SKM-1 treated with dmso at 0.1 percent for 144 hours (cell line): ENCODE data around the gene MED9.

Experiments used
- DNase-seq: peaks from one replicate; lab custom pipeline; 2025; ENCODE audit not compliant: unreplicated experiment; lab: John Stamatoyannopoulos, UW

Gene MED9

GRCh38 chr17:17514993-17515933, 38.5 kb downstream of the MED9 start:
- no peak for DNase-seq

DNA sequence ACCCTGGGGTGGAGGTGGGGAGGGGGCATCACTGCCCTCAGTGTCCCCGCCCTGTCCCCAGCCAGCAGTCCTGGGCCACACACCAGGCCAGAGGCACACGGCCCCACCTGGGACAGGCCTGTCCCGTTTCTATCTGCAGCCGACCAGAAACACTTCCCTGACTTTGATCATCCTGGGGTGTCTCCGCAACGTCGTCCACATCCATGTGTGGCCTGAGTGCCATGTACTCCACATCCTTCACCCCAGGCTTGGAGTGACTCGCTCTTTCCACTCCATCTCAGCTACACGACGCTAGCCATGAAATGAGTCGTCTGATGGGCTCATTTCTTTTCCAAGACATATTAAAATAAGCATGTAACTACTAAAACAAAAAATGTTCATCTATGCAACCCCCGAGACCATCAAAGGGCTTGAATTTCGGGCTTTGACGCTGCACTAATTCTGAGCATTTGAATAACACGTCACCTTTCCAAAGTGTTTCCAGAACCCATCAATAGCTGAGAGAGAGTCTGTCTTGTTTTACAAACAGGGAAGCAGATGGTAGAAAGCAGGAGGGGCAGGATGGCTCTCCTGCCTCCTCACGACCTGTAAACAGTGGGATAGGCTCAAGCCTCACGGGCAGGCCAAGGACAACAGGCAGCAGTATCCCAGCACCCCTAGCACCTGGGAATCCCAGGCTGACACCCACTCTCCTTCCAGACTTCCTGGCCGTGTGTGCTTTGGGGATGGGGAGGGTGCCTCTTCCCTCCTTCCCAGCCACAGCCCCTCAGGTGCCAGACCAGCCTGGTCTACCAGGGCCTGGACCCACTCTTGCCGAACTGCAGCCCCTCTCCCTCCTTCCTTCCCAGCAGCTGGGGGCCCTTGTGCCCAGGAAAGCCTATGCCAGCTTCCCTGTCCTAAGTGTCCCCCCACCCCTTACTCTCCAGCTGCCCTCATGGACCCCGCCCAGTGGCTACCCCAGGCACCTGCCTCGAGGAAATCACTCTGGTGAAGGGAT, 39.4 kb downstream of the MED9 start:
- DNase-seq, result no peak

- no peak for DNase-seq
These were observed 40.3 kb downstream of the MED9 start for GRCh38 chr17:17516941-17517720.

DNA sequence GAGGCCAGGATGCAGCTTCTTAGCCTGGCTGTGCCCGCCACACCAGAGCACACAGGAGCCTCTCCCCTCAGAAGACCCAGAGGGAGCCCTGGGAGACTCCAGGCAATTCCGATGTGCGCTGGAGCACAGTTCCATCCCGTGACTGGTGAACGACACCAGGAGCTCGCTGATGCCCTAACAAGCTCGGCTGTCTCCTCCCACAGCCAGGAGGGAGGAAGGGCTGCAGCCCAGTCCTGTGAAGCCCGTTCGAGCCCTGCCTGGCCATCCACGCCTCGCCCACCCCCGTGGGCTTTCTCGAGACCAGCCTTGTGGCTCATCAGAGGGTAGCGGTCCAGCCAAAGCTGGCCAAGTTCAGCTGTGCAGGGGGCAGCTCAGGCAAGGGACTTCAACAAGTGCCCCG, 41.2 kb downstream of the MED9 start:
- DNase-seq, result no peak

GRCh38 chr17:17518951-17519350, 42.2 kb downstream of the MED9 start:
- no peak for DNase-seq

DNA sequence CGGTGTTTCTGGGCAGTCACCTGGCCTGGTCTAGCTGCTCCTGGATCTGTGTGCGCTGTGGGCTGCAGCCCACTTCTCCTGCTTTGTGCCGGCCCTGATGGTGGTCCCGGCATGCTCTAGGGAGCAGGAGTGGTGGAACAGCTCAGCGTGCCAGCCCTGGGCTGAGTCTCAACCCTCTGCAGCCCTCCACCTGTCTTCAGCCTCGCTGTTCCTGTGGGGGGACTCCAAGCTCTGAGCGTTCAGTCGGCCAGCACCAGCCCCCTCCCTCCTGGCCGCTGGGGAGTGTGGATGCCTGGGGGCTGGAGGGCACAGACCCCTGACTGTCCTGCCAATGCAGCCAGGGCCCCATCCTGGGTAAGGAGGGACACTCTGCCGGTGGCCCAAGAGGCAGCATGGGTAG, 43.1 kb downstream of the MED9 start:
- no peak for DNase-seq

DNA sequence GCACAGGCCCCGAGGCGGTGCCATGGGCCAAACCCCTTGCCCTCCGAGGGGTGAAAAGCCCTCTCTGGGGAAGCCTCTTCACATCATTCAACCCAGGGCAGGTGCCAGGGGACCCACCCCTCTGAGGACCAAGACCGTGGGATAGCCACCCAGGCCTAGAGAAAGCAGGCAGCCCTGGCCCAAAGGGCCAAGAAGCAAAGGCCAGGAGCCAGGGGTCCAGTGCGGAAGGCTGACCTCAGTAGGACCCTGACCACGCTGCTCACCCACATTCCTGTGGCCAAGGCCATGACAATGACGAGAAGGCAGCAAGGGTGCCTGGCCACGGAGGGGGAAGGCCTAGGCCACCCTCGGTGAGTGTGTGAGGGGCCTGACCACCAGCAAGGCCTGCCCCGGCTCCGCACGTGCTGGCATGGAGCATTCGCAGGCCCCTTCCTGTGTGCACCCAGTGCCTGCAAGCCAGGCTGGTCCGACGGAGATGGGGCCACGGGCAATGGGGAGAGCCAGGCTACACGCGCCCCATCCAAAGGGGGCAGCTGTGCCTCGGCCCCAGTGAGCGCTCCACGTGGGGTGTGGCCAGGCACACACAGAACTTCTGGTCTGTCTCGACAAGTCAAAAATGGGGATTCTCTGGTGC, 43.9 kb downstream of the MED9 start:
- DNase-seq, result no peak

GRCh38 chr17:17523001-17523730, 46.4 kb downstream of the MED9 start:
- DNase-seq, result no peak

- DNase-seq, result no peak
These were observed 47.1 kb downstream of the MED9 start for GRCh38 chr17:17523731-17524490.

- DNase-seq, result no peak
These were observed 48.5 kb downstream of the MED9 start for GRCh38 chr17:17525311-17525710.

DNA sequence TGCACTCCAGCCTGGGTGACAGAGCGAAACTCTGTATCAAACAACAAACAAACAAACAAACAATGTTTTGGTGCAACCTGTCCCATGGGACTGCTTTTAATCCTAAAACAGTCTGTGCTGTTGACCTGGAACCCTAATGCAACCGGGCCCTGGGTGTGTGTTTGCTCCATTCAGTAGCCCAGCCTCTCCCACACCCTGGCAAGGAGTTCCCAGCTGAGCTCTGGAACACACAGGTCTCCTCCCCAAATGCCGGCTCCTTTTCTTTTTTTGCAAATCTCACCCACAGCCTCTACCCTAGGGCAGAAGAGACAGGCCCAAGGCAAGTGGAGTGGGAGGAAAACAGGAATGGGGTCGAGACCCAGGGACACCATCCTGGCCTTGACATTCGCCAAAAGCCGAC, 49.2 kb downstream of the MED9 start:
- DNase-seq, result no peak

GRCh38 chr17:17526369-17526768, 49.6 kb downstream of the MED9 start:
- DNase-seq, result no peak

- no peak for DNase-seq
These were observed 50.7 kb downstream of the MED9 start for GRCh38 chr17:17527534-17527933.

GRCh38 chr17:17527956-17528500, 51.2 kb downstream of the MED9 start:
- no peak for DNase-seq

DNA sequence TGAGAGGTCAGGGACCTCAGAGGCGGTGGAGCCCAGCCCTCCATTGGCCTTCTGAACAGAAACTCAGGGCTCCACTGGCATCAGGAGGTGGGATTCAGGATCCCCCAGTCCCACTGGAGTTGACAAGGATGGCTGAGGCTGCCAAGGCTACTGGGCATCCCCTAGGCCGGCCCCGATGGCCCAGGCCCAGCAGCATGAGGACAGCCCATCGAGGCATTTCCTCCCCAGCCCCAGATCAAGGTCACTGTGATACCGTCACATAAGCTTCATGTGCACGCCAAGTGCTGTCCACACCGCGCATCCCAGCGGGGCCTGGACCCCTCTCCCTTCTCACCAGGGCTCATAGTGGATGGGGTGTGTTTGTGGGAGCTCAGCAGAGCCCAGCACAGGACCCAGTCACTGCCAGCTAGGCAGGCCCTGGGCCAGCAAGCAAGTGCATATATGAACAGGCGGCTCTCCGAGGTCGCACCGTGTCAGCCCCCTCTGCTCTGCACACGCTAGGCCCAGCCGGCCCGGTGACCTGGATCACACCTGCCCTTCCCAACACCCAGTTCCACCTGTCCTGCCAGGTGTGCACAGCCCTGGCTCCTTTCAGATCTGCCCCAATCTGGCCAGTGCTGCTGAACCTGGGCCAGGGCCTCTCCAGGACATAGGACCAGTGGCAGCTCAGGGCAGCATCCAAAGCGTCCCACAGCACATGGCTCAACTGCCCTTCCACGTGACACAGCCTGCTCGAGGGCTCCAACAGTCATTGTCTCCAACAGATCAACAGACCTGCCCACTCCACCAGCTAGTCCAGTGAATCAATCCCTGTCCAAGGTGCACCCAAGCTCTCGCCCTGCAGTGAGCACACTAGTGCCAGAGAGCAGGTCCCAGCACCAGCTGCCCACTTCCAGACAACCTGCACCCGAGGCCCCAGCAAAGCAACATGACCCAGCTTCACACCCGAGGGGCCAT, 52.2 kb downstream of the MED9 start:
- no peak for DNase-seq

GRCh38 chr17:17531156-17531555, 54.4 kb downstream of the MED9 start:
- DNase-seq, result no peak

DNA sequence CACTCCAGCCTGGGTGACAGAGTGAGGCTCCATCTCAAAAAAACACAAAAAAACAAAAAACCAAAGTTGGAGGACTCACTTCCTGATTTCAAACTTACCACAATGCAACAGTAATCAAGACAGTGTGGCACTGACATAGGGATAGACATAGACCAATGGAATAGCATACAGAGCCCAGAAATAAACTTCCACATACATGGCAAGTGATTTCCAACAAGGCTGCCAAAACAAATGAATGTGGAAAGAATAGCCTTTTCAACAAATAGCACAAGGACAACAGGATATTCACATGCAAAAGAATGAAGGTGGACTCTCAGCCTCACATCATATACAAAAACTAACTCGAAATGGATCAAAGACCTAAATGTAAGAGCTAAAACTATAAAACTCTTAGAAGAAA, 56.2 kb downstream of the MED9 start:
- no peak for DNase-seq
